Motor neuron (in vitro differentiated cells): ENCODE results near the gene LRRC75A. TPM values are rescaled to one million over a fixed set of nuclear protein-coding genes. Genes with fewer than 3 reads are reported as not detected.

Experiments
- ATAC-seq, 8 experiments: fragments of 200-7000 bp; cut with Tn5 transposase; replicated peaks in 6 of 8; 2 replicates each; pipeline ENCODE4 v1.8.0; 2021; ENCODE audit warnings: mild to moderate bottlenecking in 8 of 8, moderate library complexity in 8 of 8
- H3K27ac ChIP-seq, 2 donors: fragments of 250-450 bp; sonication (Bioruptor Pico); 2 replicates each; pipeline ENCODE4 v1.9.0; 2021; ENCODE audit warnings: antibody characterized with exemption in 2 of 2, mild to moderate bottlenecking in 2 of 2, moderate library complexity in 1 of 2
- H3K4me1 ChIP-seq, 2 donors: fragments of 250-450 bp; sonication (Bioruptor Pico); replicated peaks in 1 of 2; 2 replicates each; pipeline ENCODE4 v1.6.1; 2021; ENCODE audit warnings: antibody characterized with exemption in 2 of 2, mild to moderate bottlenecking in 2 of 2, moderate library complexity in 1 of 2
- H3K4me3 ChIP-seq, 5 donors: fragments of 250-450 bp; sonication (Bioruptor Pico); 2 replicates each; pipeline ENCODE4 v1.9.0; 2021; ENCODE audit warnings: antibody characterized with exemption in 5 of 5, mild to moderate bottlenecking in 5 of 5, moderate library complexity in 4 of 5
- WGBS, 10 experiments: fragments of 450-650 bp; shearing (Covaris generic); methylation state at CpG; one replicate each; pipeline ENCODE4 v1.0.0; 2022; 5-methylcytosine and 5-hydroxymethylcytosine counted together
- in situ Hi-C, 9 experiments: fragments of 400-800 bp; cut with MboI; loops; one replicate each; pipeline ENCODE4 v1.15.0; 2021; ENCODE audit warnings: low sequenced_read_pairs in 9 of 9, low pct_unique_long_range_greater_than_20kb in 2 of 9; ENCODE audit not compliant: unreplicated experiment in 9 of 9
- total RNA-seq, 8 experiments: library from RNA; unstranded; fragments of 300-600 nt; gene quantifications; 2 replicates each; pipeline versions ENCODE4 v1.2.3 to v1.2.4, GENCODE V29; 2022

The LRRC75A gene
- total RNA-seq, 8 experiments from 2014 or later = 3.9 to 15.8 (median 4.7) TPM

GRCh38 chr17:16430650-16431049 lies 61.3 kb downstream of the LRRC75A start:
- WGBS, 10 experiments = 30 to 100% (median 76%) methylated on average over 1 to 6 of the region's 6 CpGs; no CpG with 5 or more reads in 1 of the 10 experiments
- ATAC-seq = no peak
- in situ Hi-C loops = no loop called here

GRCh38 chr17:16429083-16429482 lies 62.9 kb downstream of the LRRC75A start:
- Histone ChIP-seq H3K4me1 (no peaks in the 10 kb centered on the region), H3K4me3 (no peak overlapping the region), H3K27ac (no peak overlapping the region)
- WGBS, 10 experiments = 0 to 100% (median 19%) methylated on average over 1 to 6 of the region's 9 CpGs; no CpG with 5 or more reads in 3 of the 10 experiments
- peak in 5 of 8 experiments; percentile 31 to 98 (median 95) for ATAC-seq
- in situ Hi-C loops = no loop called here

More at GRCh38 chr17:16430650-16431049, 61.3 kb downstream of the LRRC75A start:
- Histone ChIP-seq H3K4me3 (no peak overlapping the region), H3K27ac (no peak overlapping the region), H3K4me1 (no peaks in the 10 kb centered on the region)

- in situ Hi-C loops = no loop called here
- Histone ChIP-seq H3K4me3 (no peak overlapping the region), H3K27ac (no peak overlapping the region), H3K4me1 (no peaks in the 10 kb centered on the region)
- peak; percentile 50 to 74 (median 67) for ATAC-seq
- WGBS, 10 experiments = 17 to 97% (median 72%) methylated on average over 1 to 10 of the region's 15 CpGs; no CpG with 5 or more reads in 4 of the 10 experiments
These were observed 63.7 kb downstream of the LRRC75A start for GRCh38 chr17:16428098-16428882.

GRCh38 chr17:16427020-16427419 lies 65.0 kb downstream of the LRRC75A start:
- Histone ChIP-seq H3K27ac (no peak overlapping the region), H3K4me1 (no peaks in the 10 kb centered on the region), H3K4me3 (no peak overlapping the region)
- ATAC-seq = no peak
- WGBS, 10 experiments = 100% methylated on average over 1 of the region's 3 CpGs; no CpG with 5 or more reads in 9 of the 10 experiments
- in situ Hi-C loops = no loop called here

GRCh38 chr17:16425698-16426659 lies 66.0 kb downstream of the LRRC75A start:
- Histone ChIP-seq H3K4me1 (no peaks in the 10 kb centered on the region), H3K4me3 (no peak overlapping the region), H3K27ac (no peak overlapping the region)
- 40 to 100% (median 89%) methylated on average over 1 to 12 of the region's 20 CpGs; no CpG with 5 or more reads in 6 of the 10 experiments for WGBS, 10 experiments
- in situ Hi-C loops = no loop called here
- ATAC-seq = peak in 3 of 8 experiments; percentile 36 to 66 (median 62)

- ATAC-seq = no peak
- 0 to 100% (median 63%) methylated on average over 1 to 5 of the region's 6 CpGs; no CpG with 5 or more reads in 2 of the 10 experiments for WGBS, 10 experiments
- in situ Hi-C loops = no loop called here
- Histone ChIP-seq H3K27ac (no peak overlapping the region), H3K4me3 (no peak overlapping the region), H3K4me1 (no peaks in the 10 kb centered on the region)
These were observed 66.8 kb downstream of the LRRC75A start for GRCh38 chr17:16425202-16425601.

- Histone ChIP-seq H3K4me1 (peaks cover 0 to 8% of the 10 kb centered on the region in 2 donors), H3K4me3 (no peak overlapping the region), H3K27ac (no peak overlapping the region)
- in situ Hi-C loops = loop anchor here in 1 of 9 experiments (25.0 kb wide), 1 partner anchor 111 kb away; no protein-coding TSS in a partner anchor
- 96 to 100% (median 99%) methylated on average over 2 to 10 of the region's 10 CpGs; no CpG with 5 or more reads in 4 of the 10 experiments for WGBS, 10 experiments
- no peak for ATAC-seq
These were observed 68.6 kb downstream of the LRRC75A start for GRCh38 chr17:16423226-16423872.

- ATAC-seq = no peak
- 71 to 100% (median 100%) methylated on average over 1 to 3 of the region's 7 CpGs; no CpG with 5 or more reads in 5 of the 10 experiments for WGBS, 10 experiments
These were observed 69.6 kb downstream of the LRRC75A start for GRCh38 chr17:16422416-16422815.

GRCh38 chr17:16419929-16420271 lies 72.1 kb downstream of the LRRC75A start:
- H3K27ac ChIP-seq = no peak overlapping the region
- no peak overlapping the region for H3K4me3 ChIP-seq
- in situ Hi-C loops = loop anchor here in 1 of 9 experiments (25.0 kb wide), 1 partner anchor 108 kb away; no protein-coding TSS in a partner anchor
- peak in 1 of 8 experiments; percentile 10 for ATAC-seq
- H3K4me1 ChIP-seq = peaks cover 7 to 18% of the 10 kb centered on the region in 2 donors
- 48 to 100% (median 95%) methylated on average over 2 to 8 of the region's 10 CpGs; no CpG with 5 or more reads in 7 of the 10 experiments for WGBS, 10 experiments

More at GRCh38 chr17:16422416-16422815, 69.6 kb downstream of the LRRC75A start:
- in situ Hi-C loops = loop anchor here in 1 of 9 experiments (25.0 kb wide), 1 partner anchor 110 kb away; no protein-coding TSS in a partner anchor
- Histone ChIP-seq H3K27ac (no peak overlapping the region), H3K4me3 (no peak overlapping the region), H3K4me1 (peaks cover 0 to 8% of the 10 kb centered on the region in 2 donors)

- peak; percentile 59 to 89 (median 83) for ATAC-seq
- Histone ChIP-seq H3K4me3 (no peak overlapping the region), H3K4me1 (peaks cover 7 to 18% of the 10 kb centered on the region in 2 donors), H3K27ac (peak overlapping the region in 1 of 2 donors; percentile 39)
- WGBS, 10 experiments = 7 to 83% (median 60%) methylated on average over 1 to 4 of the region's 8 CpGs; no CpG with 5 or more reads in 3 of the 10 experiments
- in situ Hi-C loops = loop anchor here in 1 of 9 experiments (25.0 kb wide), 1 partner anchor 107 kb away; no protein-coding TSS in a partner anchor
These were observed 72.7 kb downstream of the LRRC75A start for GRCh38 chr17:16419074-16419928.

- H3K4me1 ChIP-seq = peaks cover 7 to 18% of the 10 kb centered on the region in 2 donors
- H3K27ac ChIP-seq = no peak overlapping the region
- peak in 4 of 8 experiments; percentile 4 to 7 (median 6) for ATAC-seq
- 100% methylated on average over 1 of the region's 2 CpGs; no CpG with 5 or more reads in 8 of the 10 experiments for WGBS, 10 experiments
- H3K4me3 ChIP-seq = no peak overlapping the region
- in situ Hi-C loops = loop anchor here in 1 of 9 experiments (25.0 kb wide), 1 partner anchor 106 kb away; no protein-coding TSS in a partner anchor
These were observed 73.3 kb downstream of the LRRC75A start for GRCh38 chr17:16418685-16419068.
